NT2/D1 (cell line): Measurements from ENCODE around the gene ZNF419.
A peak's percentile ranks its signal among the peaks of the same experiment; 100 is the strongest.
"Not testable (repeated sequence)": the region's sequence is repeated elsewhere in the genome, so short reads cannot be mapped to it uniquely, and the experiment has no call there.

Source experiments
- DNase-seq: peaks from one replicate; pipeline ENCODE4 v3.0.0-alpha.2; 2011; ENCODE audit warnings: low read depth, low spot score
- H3K27me3 ChIP-seq: 2 replicates; pipeline ENCODE4 v1.6.0; 2011; ENCODE audit warnings: mild to moderate bottlenecking; ENCODE audit not compliant: insufficient read length, insufficient read depth
- H3K36me3 ChIP-seq: 2 replicates; pipeline ENCODE4 v1.6.1; 2011; ENCODE audit warnings: mild to moderate bottlenecking, low read length, mixed read lengths; ENCODE audit not compliant: insufficient read depth, insufficient read length
- H3K4me1 ChIP-seq: 2 replicates; pipeline ENCODE4 v1.5.1; 2011; ENCODE audit not compliant: insufficient read depth, insufficient read length
- H3K4me3 ChIP-seq: 2 replicates; pipeline ENCODE4 v1.5.1; 2011; ENCODE audit warnings: low read depth; ENCODE audit not compliant: insufficient read length
- H3K9ac ChIP-seq: 2 replicates; pipeline ENCODE4 v1.6.0; 2011; ENCODE audit warnings: low read depth; ENCODE audit not compliant: insufficient read length
- H3K9me3 ChIP-seq: 2 replicates; pipeline ENCODE4 v1.5.1; 2011; ENCODE audit warnings: mild to moderate bottlenecking, low read length; ENCODE audit not compliant: insufficient read depth
- SUZ12 ChIP-seq: IDR thresholded peaks from 2 replicates; pipeline ENCODE4 v1.6.1; 2011; ENCODE audit not compliant: insufficient read length, insufficient read depth; ENCODE audit errors: extremely low read depth
- YY1 ChIP-seq: IDR thresholded peaks from 2 replicates; pipeline ENCODE4 v1.6.1; 2011; ENCODE audit not compliant: insufficient read length, insufficient read depth
- ZNF274 ChIP-seq: IDR thresholded peaks from 2 replicates; pipeline ENCODE4 v1.6.1; 2011; ENCODE audit warnings: mild to moderate bottlenecking, low read depth, low read length

Gene ZNF419

DNA sequence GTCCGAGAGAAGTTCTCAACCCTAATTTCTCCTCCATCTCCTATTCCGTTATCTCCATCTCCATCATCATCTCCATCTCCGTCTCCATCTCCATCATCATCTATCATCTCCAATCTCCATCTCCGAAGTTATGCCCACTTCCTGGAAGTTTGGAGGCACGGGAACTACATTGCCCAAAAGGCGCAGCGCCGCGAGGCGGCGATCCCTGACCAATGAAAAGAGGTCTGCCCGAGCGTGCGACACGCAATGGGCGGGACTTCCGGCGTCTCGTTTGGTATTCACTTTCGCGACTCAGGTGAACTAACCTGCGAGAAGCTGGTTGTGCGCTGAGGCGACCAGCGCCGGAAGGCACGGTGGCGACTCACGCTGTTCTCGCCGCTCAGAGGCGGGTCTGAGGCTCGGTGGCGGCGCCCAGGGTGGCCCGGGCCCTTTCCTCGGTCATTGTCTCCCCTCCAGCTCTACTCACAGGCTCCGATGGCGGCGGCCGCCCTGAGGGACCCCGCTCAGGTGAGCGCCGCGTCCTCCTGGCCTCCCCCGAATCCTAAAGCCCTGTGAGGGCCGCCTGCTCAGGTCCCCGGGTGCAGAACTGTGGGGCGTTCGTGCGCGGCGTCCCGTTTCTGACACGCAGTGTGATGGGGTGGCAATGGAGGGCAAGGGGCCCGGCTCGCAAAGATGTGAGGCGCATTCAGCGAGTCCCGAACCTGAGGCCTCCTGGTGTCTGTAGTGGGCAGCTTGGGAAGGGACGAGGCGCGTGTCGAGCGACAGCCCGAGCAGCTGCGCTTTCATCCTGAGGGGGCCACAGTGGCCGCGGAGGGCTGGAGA is at the start of gene ZNF419:
Gene ZNF419, plus strand, starts transcription at position 274 of the 822 bp plus-strand sequence. Its CDS starts 201 bp downstream, at position 475.
- Histone ChIP-seq H3K36me3 (peaks cover 20% of the 10 kb centered on the region), H3K4me3 (peak within 1 kb of the TSS; percentile 79), H3K9ac (peak within 1 kb of the TSS; percentile 90)
- H3K9me3 ChIP-seq, H3K4me1 ChIP-seq, H3K27me3 ChIP-seq: not testable (repeated sequence)
- DNase-seq = peak; percentile 72

DNA sequence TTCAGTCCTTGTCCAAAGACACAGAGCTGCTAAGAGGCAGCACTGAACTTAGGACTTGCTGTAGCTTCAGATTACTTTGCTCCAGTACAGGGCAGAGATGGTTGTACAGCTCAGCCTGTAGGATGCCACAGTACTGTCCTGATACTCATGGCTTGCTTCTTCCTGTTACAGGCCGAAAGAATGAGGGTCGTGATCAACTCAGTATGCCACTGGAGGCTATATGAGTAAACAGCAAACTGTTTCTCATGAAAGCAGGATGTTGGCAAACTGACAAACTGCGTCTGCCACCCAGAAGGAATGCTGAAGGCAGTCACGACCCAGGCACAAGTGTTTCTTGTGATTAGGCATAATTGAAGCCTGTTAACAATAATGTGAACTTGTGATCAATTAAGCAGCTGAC is 49.6 kb upstream of the ZNF419 start:
- H3K4me1 ChIP-seq = no peaks in the 10 kb centered on the region
- no peak for DNase-seq
- H3K9me3 ChIP-seq = no peaks in the 10 kb centered on the region
- TF ChIP-seq YY1 (no peak), SUZ12 (no peak), ZNF274 (no peak)
- no peak overlapping the region for H3K4me3 ChIP-seq
- H3K36me3 ChIP-seq = peaks cover 44% of the 10 kb centered on the region
- no peaks in the 10 kb centered on the region for H3K27me3 ChIP-seq
- no peak overlapping the region for H3K9ac ChIP-seq

DNA sequence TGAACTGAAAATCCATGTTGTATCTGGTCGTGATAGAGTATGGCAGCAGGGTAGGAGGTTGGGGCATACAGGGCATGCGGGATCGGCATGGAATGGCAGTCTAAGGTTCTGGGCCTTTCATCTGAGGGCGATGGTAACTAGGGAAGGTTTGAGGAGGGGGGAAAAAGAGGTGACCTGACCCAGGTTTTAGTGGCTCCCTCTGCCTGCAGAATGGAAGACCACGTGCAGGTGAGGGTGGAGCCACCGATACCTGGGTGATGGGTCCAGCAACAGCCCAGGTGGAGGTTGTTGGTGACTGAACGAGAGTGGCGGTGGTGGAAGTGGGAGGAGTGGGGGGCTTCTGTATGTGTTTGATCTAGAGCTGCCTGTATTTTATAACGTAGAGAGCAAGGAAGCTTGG is 48.6 kb upstream of the ZNF419 start:
- Histone ChIP-seq H3K4me3 (no peak overlapping the region), H3K27me3 (no peaks in the 10 kb centered on the region), H3K36me3 (peaks cover 54% of the 10 kb centered on the region), H3K9ac (no peak overlapping the region), H3K4me1 (no peaks in the 10 kb centered on the region), H3K9me3 (peaks cover 6% of the 10 kb centered on the region; the same call in 1 of the 2 replicates)
- no peak for DNase-seq
- no peak for TF ChIP-seq SUZ12
- TF ChIP-seq YY1 = no peak
- TF ChIP-seq ZNF274 = no peak

DNA sequence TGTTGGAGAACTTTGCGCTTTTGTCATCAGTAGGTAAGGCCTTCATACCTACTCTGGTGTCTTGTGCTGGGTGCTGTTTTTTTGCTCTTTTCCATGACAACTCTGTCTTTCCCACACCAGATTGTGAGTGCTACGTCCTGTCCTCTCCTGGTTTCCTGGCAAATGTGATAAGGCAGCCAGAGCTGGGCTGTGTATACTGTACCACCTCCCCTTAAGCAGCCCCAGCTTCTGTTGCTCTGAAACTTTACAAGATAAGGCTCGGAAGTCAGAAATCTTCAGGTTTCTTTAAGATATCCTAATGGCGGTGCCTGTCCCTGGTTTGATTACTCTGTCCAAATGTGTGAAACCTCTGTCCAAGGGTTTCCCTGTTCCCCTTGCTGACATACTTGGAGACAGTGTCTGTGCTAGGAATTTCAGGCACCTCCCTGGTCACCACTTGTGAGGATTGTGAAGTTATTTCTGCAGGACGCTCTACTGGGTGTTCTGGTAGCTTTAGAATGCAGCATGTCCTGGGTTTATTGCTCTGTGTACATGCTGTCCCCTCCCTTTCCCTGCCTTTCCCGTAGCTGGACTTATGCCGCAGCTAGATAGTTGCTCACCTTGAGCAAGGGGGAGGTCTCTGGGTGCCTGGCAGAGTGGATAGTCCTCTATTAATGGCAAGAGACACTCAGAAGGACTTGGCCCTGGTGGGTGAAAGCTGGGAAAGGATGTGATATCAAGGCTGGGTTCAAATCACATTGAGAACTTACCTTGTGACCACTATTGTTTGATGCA is 45.4 kb upstream of the ZNF419 start:
- H3K27me3 ChIP-seq = no peaks in the 10 kb centered on the region
- TF ChIP-seq YY1 (no peak), ZNF274 (no peak), SUZ12 (no peak)
- H3K4me1 ChIP-seq = no peaks in the 10 kb centered on the region
- H3K36me3 ChIP-seq = peaks cover 56% of the 10 kb centered on the region
- no peak overlapping the region for H3K9ac ChIP-seq
- peaks cover 13% of the 10 kb centered on the region for H3K9me3 ChIP-seq
- H3K4me3 ChIP-seq = no peak overlapping the region
- no peak for DNase-seq

DNA sequence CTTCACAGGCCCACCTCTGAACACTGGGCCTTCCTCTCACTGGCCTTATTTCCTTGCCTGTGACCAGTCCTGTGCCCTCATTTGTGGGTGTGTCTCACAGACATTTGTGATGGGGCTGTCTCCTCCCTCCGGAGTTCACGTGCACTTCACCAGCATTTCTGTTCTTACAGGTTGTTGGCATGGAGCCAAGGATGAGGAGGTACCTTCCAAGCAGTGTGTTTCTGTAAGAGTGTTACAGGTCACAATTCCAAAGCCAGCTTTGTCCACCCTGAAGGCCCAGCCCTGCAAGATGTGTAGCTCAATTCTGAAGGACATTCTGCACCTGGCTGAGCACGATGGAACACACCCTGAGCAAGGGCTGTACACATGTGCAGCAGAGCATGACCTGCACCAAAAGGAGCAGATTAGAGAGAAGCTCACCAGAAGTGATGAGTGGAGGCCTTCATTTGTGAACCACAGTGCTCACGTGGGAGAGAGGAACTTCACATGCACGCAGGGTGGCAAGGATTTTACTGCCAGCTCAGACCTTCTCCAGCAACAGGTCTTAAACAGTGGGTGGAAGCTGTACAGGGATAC is 44.3 kb upstream of the ZNF419 start:
- Histone ChIP-seq H3K9ac (no peak overlapping the region), H3K4me3 (no peak overlapping the region), H3K36me3 (peaks cover 52% of the 10 kb centered on the region), H3K27me3 (no peaks in the 10 kb centered on the region), H3K4me1 (no peaks in the 10 kb centered on the region), H3K9me3 (peaks cover 13% of the 10 kb centered on the region)
- TF ChIP-seq SUZ12 (no peak), YY1 (no peak), ZNF274 (no peak)
- no peak for DNase-seq

DNA sequence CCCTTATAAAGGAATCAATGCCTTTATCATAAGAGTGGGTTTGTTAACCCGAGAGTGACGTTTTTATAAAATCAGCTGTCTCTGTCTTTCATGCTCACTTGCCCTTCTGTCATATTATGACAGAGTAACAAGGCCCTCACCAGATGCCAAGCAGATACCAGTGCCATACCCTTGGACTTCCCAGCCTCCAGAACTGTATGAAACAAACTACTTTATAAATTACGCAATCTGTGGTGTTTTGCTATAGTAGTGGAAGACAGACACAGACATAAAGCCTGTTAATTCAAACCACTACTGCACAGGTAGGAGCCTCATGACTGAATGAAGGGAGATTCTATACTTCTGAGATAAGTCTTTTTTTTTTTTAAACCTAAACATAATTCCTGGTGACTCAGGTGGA is 35.2 kb upstream of the ZNF419 start:
- TF ChIP-seq SUZ12 (no peak), YY1 (no peak), ZNF274 (no peak)
- H3K36me3 ChIP-seq = no peaks in the 10 kb centered on the region
- no peak overlapping the region for H3K9ac ChIP-seq
- H3K9me3 ChIP-seq = no peaks in the 10 kb centered on the region
- no peaks in the 10 kb centered on the region for H3K4me1 ChIP-seq
- DNase-seq = no peak
- no peak overlapping the region for H3K4me3 ChIP-seq
- no peaks in the 10 kb centered on the region for H3K27me3 ChIP-seq

DNA sequence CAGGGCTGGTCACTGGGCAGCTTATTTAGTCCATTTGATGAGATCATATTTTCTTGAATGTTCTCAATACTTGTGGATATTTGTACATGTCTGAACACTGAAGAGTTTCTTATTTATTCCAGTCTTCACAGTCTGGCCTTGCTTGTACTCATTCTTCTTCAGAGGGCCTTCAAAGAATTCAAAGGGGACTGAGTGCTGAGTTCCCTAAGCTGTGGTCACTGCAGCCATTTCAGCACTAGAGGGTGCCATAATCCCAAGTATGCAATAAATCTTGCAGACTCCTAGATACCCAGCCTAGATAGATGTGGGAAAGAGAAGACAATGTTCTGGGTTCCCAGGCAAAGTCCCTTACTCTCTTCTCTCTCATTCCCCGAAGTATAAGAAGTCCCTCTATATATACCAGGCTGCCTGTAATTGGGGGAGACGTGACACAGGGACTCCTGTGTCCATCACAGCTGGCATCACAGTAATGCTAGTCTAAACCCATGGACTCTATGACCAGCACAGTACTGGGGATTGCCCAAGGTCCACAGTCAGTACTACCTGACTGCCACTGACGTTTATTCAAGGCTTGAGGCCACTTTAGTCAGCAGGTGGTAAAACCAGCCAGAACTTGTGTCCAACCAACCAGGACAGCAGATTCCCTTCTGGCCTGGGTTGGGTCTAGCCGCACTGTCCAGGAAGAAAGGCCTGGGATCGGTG is 21.7 kb upstream of the ZNF419 start:
- Histone ChIP-seq H3K4me1 (peaks cover 5% of the 10 kb centered on the region), H3K9ac (no peak overlapping the region), H3K4me3 (no peak overlapping the region), H3K9me3 (peaks cover 11% of the 10 kb centered on the region; the same call in 1 of the 2 replicates), H3K36me3 (peaks cover 6% of the 10 kb centered on the region), H3K27me3 (no peaks in the 10 kb centered on the region)
- peak; percentile 42 for DNase-seq
- no peak for TF ChIP-seq SUZ12
- TF ChIP-seq ZNF274 = no peak
